Right lobe of liver (tissue), 6 donors: ENCODE results near the gene TGFB2. TPM values are rescaled to one million over a fixed set of nuclear protein-coding genes. Genes with fewer than 3 reads are reported as not detected.
A peak's percentile ranks its signal among the peaks of the same experiment; 100 is the strongest.

Experiments
- ATAC-seq, 4 donors: fragments of 200-7000 bp; cut with Tn5 transposase; one replicate each; pipeline ENCODE4 v1.9.1; 2020; ENCODE audit warnings: mild to moderate bottlenecking in 4 of 4, moderate library complexity in 4 of 4
- DNase-seq, 3 donors: peaks; one replicate each; pipeline ENCODE4 v3.0.0-alpha.2; 2020
- H3K27ac ChIP-seq, 3 donors: fragments of 200-600 bp; one replicate each; pipeline ENCODE4 v1.8.0; 2022
- H3K27me3 ChIP-seq, 2 donors: fragments of 200-600 bp; one replicate each; pipeline ENCODE4 v1.8.0; 2022
- H3K36me3 ChIP-seq, 4 donors: fragments of 200-600 bp; sonication (generic) in 1 of 4; one replicate each; pipeline versions ENCODE4 v1.5.1 to v1.8.0; 2017 to 2022; ENCODE audit warnings: control low read depth in 1 of 4
- H3K4me1 ChIP-seq, 4 donors: fragments of 200-600 bp; sonication (generic) in 1 of 4; one replicate each; pipeline versions ENCODE4 v1.5.1 to v1.8.0; 2017 to 2022; ENCODE audit warnings: control low read depth in 1 of 4
- H3K4me3 ChIP-seq, 3 donors: fragments of 200-600 bp; one replicate each; pipeline ENCODE4 v1.8.0; 2022
- H3K9me3 ChIP-seq, 4 donors: fragments of 200-600 bp; sonication (generic) in 1 of 4; one replicate each; pipeline versions ENCODE4 v1.5.1 to v1.8.0; 2017 to 2022; ENCODE audit warnings: control low read depth in 1 of 4
- CTCF ChIP-seq, 4 donors: fragments of 200-600 bp in 3 of 4; fragments of 450-650 bp in 1 of 4; IDR thresholded peaks; one replicate each; pipeline versions ENCODE4 v1.5.1 to v1.8.0; 2016 to 2022; ENCODE audit warnings: antibody characterized with exemption in 4 of 4, mild to moderate bottlenecking in 2 of 4
- POLR2A ChIP-seq: fragments of 450-650 bp; IDR thresholded peaks from one replicate; pipeline ENCODE4 v1.6.1; 2017; ENCODE audit warnings: antibody characterized with exemption, mild to moderate bottlenecking
- WGBS: methylation state at CpG from one replicate; pipeline ENCODE4 v1.1.6; 2018; ENCODE audit warnings: low coverage, low lambda C conversion rate; ENCODE audit not compliant: insufficient coverage; ENCODE audit errors: missing lambda C conversion rate; 5-methylcytosine and 5-hydroxymethylcytosine counted together
- intact Hi-C, 2 donors: fragments of 100-400 bp; cut with DNase I; formaldehyde crosslinking; loops; one replicate each; pipeline versions ENCODE4 v1.11.2 to v1.14.1; 2022
- total RNA-seq, 6 experiments: library from RNA; depleted of rRNA in 2 of 6; stranded (reverse); fragments of >200 nt in 2 of 6; fragmentation: NEBNext Ultra II Directional in 3 of 6; extraction: Animal tissue kit (Norgen Biotek cat#: 25700) in 3 of 6; gene quantifications; one replicate each; pipeline versions ENCODE4 v1.1.0 to v1.2.4, GENCODE V29; 2016 to 2023
- donor health status: DM: no; HTN: yes; CAD: no.
- donor health status: DM: no; HTN: no; CAD: no.
- donor health status: DM: no; HTN: no; CAD: no.
- donor health status: DM: no; HTN: yes; CAD: no.
- donor health status: DM: no; HTN: yes; CAD: no.

The TGFB2 gene
- total RNA-seq, 6 experiments from 2014 or later = 0.18 to 2.8 (median 0.34) TPM

DNA sequence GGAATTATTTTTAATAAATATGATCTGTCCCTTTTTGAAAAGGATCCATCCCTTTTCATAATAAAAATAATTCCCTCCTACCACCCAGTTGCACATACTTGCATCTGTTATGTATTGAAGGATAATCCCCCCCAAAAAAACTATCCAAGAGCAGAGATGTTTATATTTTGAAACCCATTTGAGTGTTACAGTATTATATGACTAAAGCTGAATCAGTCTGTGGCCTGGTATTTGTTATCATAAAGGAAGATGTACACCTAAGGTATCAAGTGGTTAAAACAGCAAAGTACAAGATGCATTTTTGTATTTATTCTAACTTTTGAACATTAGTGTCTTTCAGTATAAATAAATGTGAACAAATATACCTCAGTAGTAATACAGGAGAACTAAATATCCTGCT lies 12.7 kb upstream of the TGFB2 start:
- no peaks in the 10 kb centered on the region for H3K4me1 ChIP-seq
- H3K27me3 ChIP-seq = no peaks in the 10 kb centered on the region
- no peaks in the 10 kb centered on the region for H3K9me3 ChIP-seq
- DNase-seq = no peak
- no peak overlapping the region for H3K27ac ChIP-seq
- H3K4me3 ChIP-seq = no peak overlapping the region
- no peak for ATAC-seq
- TF ChIP-seq CTCF (IDR thresholded peaks at IDR 0.05) (no peak), POLR2A (no peak)
- intact Hi-C loops = no loop called here
- no peaks in the 10 kb centered on the region for H3K36me3 ChIP-seq

GRCh38 chr1:218336328-218336727 lies 8.8 kb upstream of the TGFB2 start:
- ATAC-seq (no peak), DNase-seq (no peak)
- WGBS = 80% methylated on average over 2 of the region's 2 CpGs
- no peak for TF ChIP-seq POLR2A
- TF ChIP-seq CTCF (IDR thresholded peaks at IDR 0.05) = no peak
- H3K4me1 ChIP-seq = no peaks in the 10 kb centered on the region
- H3K9me3 ChIP-seq = no peaks in the 10 kb centered on the region
- H3K36me3 ChIP-seq = no peaks in the 10 kb centered on the region
- no peak overlapping the region for H3K4me3 ChIP-seq
- intact Hi-C loops = no loop called here
- no peak overlapping the region for H3K27ac ChIP-seq
- H3K27me3 ChIP-seq = no peaks in the 10 kb centered on the region

DNA sequence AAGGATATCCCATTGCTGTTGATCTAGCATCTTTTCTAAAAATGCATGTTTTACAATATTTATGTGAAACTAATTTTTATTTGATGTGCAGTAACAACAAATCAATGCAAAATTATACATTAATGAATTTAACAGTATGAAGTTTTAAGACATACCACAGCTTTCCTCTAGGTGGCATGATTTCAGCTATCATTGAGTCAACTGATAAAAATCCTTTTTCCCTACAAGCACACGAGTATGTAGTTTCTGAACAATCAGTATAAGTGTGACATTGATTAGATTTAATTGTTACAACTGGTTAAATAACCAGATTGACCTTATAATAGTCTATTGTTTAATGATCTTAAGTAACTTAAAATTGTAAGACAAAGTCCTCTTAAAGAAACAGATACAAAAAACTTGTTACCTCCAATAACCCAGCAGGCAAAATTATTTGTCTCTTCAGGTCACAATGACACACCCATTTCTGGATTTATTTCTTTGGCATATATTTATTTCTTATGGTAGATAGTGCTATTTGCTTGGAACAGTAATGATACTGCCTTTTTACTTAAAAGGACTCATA lies 5.8 kb upstream of the TGFB2 start:
- ATAC-seq (peak; percentile 43 to 72 (median 54)), DNase-seq (no peak)
- Histone ChIP-seq H3K9me3 (no peaks in the 10 kb centered on the region), H3K27me3 (no peaks in the 10 kb centered on the region), H3K36me3 (no peaks in the 10 kb centered on the region), H3K4me3 (no peak overlapping the region), H3K4me1 (no peaks in the 10 kb centered on the region), H3K27ac (no peak overlapping the region)
- WGBS = 0% methylated on average over 1 of the region's 1 CpG
- intact Hi-C loops = no loop called here
- TF ChIP-seq POLR2A = no peak
- peak; percentile 66 to 71 (median 70) for TF ChIP-seq CTCF (IDR thresholded peaks at IDR 0.05)

- H3K4me3 ChIP-seq = no peak overlapping the region
- intact Hi-C loops = no loop called here
- H3K27me3 ChIP-seq = no peaks in the 10 kb centered on the region
- no peak overlapping the region for H3K27ac ChIP-seq
- DNase-seq (no peak), ATAC-seq (no peak)
- TF ChIP-seq CTCF (IDR thresholded peaks at IDR 0.05) (no peak), POLR2A (no peak)
- H3K36me3 ChIP-seq = no peaks in the 10 kb centered on the region
- 100% methylated on average over 1 of the region's 1 CpG for WGBS
- H3K4me1 ChIP-seq = peaks cover 0 to 11% (median 0%) of the 10 kb centered on the region in 4 donors
- no peaks in the 10 kb centered on the region for H3K9me3 ChIP-seq
These were observed 3.8 kb upstream of the TGFB2 start for GRCh38 chr1:218341325-218341724.

DNA sequence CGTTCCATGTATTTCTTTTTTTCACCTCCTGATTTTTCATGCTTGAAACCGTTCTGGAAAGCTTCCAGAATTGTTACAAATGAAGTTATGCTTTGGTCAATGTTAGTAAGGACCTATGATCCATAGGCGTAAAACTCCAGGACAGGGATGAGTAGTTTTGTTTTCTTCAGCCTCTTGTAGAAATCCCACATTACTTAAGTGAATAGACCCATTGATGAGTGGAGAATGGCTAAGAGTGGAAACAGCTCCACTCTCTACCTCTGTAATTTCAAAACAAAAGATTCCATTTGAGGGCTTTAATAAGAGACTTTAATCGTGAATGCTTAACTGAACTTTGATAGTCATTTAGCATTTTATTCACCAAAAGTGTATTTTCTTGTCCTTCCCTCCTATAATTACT lies 3.0 kb upstream of the TGFB2 start:
- Histone ChIP-seq H3K4me3 (no peak overlapping the region), H3K4me1 (peaks cover 0 to 19% (median 0%) of the 10 kb centered on the region in 4 donors), H3K9me3 (no peaks in the 10 kb centered on the region), H3K27ac (no peak overlapping the region), H3K36me3 (no peaks in the 10 kb centered on the region), H3K27me3 (no peaks in the 10 kb centered on the region)
- ATAC-seq = no peak
- intact Hi-C loops = no loop called here
- WGBS = 89% methylated on average over 4 of the region's 4 CpGs
- TF ChIP-seq CTCF (IDR thresholded peaks at IDR 0.05) = no peak
- TF ChIP-seq POLR2A = no peak
- DNase-seq = no peak
